HG03432 (cell line): ENCODE results near the gene PDK3.

Source experiments
- ATAC-seq: cut with Tn5 transposase; IDR thresholded peaks from one replicate; pipeline ENCODE4 v1.9.1; 2021; ENCODE audit warnings: mild to moderate bottlenecking, moderate library complexity; ENCODE audit not compliant: unreplicated experiment

Gene PDK3

DNA sequence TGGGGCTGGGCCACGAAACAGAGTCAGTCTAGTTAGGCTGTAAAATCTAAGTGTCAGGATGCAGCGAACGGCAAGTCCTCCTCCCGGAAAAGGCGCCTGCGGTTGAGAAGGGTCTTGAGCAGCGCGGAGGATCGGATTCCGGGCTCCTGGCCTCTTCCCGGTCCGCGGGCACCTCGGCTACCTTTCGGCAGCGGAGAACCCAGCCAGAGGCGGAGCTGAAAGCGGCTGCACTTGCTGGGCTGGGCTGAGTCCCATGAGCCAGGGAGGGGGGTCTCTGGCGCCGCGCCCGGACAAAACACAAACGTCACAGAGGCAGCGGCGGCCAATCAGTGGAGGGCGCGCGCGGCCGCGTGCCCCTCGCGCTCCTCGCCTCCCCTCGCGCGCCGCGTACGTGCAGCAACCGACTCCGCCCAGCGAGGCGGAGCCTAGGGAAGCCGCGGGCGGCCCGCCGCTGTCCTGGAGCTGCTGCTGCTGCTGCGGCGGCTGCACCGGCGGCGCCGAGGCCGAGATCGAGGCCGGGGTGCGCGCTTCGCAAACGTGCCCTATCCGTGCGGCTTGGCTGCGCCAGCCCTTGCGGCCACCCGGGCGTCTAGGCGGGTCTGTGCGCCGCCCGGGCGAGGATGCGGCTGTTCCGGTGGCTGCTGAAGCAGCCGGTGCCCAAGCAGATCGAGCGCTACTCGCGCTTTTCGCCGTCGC lies at the start of gene PDK3:
PDK3 (plus strand) TSS at position 451 of the 696 bp plus-strand sequence; CDS start at position 621, 170 bp downstream.
- peak; percentile 98 for ATAC-seq

DNA sequence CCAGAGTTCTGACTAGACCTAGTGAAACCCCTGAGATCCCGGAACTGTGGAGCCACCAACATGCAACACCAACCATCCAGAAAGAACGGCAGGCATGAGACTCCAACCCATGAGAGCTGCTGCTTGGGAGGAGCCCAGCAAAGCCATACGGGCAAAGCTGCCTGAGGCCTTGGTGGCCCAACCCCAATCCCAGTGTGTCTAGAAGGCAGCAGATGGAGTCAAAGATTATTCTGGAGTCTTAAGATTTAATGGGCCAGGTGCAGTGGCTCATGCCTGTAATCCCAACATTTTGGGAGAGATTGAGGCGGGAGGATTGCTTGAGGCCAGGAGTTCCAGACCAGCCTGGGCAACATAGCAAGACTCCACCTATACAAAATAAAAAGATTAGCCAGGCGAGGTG lies 49.2 kb upstream of the PDK3 start:
- no peak for ATAC-seq

DNA sequence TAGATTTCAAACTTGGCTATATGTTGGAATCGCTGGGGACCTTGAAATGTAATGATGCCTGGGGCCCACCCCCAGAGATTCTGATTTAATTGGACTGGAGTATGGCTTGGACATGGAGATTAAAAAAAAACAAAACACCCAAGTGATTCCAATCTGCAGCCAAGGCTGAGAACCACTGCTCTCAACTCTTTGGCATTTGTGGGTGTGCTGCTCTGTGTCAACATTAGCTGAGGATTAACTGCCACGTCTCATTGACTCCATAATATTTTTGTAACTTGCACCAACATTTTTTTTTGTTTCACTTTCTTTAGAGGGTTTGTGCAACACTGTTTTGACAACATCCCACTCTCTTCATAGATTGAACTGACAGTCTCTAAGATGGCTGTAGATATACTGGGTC lies 41.1 kb upstream of the PDK3 start:
- ATAC-seq, result no peak

DNA sequence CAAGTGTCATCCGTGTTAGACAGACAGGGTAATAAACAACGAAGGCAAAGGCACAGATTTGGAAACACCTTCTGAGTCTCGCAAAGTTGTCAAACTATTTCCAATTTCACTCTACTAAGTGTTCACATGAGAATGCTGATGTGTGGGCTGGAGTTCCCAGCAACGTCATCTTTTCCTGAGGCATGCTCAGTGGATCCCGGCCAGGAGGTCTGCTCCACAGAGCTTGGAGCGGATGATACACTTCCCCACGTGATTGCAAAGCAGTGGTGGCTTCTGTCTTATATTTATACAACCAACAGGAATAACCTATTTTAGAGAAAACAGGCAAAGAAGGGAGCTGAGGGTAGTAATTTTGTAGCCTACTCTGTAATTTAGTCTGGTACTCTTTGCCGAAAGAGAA lies 40.1 kb upstream of the PDK3 start:
- no peak for ATAC-seq

DNA sequence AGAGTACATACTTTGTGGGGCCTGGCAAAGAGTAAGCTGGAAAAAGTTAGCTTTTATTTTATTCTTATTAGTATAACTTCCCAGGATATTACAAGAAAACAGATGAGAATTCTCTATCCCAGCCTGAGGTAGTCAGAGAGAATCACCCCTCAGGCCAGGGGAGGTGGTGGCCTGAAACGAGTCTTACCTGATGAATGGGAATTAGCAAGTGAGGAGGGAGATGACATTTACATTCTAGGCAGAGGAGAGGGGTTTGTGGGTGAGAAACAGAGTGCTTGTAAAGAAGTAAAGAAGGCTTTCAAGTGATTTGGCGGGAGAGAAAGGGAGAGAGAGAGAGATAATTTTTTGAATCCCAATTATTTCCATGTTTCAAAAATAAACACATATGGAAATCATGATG lies 39.3 kb upstream of the PDK3 start:
- no peak for ATAC-seq

DNA sequence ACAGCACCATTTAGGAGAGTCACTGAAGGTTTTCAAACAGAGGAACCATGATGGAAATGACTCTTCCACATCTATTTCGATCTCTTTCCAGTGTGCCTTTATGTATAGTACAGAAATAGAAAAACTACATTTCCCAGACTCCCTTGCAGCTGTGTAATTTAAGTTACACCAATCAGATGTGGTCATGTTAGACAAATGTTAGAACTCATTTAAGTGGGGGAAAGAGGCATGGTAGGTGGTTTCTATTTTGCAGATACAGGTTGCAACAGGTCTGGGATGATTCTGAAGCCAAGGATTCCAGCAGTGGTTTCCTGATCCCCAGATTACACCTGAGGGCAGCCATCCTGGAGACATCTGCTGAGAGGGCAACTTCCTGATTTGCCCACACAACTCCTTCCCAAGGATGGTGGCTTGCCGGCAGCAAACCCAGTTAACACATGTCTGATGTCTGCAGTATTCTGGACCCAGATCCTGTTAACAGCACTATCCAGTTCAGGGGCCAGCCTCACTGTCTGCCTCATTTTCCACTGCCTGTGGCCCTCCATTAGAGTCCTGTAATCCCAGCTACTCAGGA lies 38.7 kb upstream of the PDK3 start:
- no peak for ATAC-seq

DNA sequence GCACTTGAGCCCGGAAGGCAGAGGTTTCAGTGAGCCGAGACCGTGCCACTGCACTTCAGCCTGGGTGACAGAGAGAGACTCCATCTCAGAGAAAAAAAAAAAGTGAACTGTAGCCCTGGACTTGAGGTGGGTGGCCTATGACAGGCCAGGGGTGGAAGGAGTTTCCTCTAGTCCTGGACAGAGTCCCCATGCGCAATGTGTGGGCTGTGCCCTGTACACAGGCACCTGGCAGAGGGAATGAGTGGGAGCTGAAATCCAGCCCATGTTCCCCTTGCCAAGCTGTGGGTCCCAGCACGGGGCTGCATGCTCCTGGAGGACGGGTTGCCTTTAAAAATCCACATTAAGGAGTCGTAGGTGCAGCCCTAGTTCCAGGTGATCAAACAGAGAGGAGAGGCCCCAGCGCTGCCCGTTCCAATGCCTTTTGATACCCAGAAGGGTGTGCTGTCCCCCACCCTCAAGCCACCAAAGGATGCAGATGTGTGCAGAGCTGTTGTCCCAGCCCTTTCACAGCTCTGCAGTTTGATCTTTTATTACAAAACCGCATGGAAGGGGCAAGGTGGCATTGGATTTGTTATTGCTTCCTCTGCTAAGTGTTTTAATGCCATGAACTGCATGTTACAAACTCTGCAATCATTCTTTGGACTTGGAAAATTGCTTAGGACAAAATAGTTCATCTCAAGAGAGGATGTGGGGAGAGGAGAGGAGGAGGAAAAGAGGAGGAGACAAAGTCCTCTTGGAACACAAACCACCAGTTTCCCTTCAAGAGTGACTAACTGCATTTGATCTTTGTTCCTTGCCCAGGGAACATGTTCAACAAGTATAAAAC lies 38.0 kb upstream of the PDK3 start:
- no peak for ATAC-seq

DNA sequence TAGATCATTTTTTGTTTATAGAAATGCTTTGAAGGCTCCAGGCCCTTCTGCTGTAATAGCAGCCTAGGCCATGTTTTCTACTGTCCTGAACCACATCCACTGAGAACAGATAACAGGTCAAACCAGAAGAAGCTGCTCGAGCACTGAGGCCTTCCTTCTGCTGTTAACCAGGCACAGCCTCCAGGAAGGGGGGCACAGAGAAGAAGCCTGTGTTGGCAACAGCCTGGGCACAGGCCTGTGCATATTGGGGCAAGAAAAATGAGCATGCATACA lies 37.4 kb upstream of the PDK3 start:
- no peak for ATAC-seq

DNA sequence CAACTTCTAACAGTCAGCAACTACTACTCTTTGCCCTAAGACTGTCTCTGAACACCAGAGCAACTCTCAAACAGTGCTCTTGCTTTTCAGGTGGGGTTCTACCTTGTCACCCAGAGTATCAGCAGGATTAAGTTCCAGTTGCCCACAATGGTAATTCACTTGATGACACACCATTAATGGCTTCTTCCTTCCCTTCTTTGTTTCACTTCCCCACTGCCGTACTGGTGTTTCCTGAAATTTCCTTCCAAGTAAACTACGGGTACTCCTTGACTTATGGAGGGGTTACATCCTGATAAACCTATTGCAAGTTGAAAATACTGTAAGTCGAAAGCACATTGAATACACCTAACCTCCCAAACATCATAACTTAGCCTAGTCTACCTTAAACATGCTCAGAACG lies 36.6 kb upstream of the PDK3 start:
- no peak for ATAC-seq

DNA sequence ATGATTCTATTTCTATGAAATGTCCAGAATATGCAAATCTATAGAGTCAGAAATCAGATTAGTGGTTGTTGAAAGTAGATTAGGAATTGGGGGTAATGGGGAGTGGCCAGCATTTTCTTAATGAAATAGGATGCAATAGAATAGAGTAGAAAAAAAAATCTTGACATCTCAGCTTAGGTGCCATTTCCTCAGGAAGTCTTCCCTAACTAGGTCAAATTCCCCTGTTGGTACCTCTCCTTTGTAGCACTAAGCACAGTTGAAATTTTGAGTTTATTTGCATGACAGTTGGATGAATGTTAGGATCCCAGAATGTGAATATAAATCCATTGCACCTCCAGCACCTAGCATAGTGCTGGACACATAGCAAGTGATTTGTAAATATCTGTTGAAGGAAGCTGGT lies 30.0 kb upstream of the PDK3 start:
- ATAC-seq, result no peak

DNA sequence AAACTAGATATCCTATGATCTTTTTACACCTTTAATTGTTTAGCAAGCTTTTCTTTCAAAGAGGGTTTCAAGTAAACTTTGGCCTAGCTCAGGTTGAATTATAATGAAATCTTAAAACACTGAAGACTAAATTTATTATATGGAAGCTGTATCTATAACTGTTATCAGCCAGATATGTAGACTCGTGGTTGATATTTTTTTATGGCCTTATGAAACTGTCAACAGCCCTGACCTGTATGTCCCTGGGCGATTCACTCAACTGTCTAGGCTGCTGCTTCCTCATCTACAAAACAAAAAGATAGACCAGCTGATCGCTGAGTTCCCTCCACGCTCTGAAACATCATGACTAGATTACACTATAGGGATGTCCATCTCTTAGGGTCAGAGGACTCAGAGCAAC lies 21.2 kb upstream of the PDK3 start:
- ATAC-seq, result no peak

DNA sequence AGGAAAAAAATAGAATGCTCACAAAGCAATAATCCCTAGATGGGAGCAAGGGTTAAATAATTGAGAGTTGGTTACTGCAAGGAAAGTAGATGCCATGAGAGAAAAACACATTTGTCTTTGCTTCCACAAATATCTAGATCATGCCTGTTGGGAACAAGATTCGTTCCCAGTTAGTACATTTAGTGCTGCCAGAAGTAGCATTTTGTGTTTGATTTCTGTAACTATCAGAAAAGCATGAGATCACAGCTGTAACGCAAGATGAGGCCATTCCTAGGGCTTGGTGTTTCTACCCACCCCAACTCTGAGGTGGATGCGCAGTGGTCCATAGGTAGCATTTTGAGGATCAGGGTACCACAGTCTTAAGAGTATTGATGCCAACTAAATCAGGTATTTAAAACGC lies 20.4 kb upstream of the PDK3 start:
- no peak for ATAC-seq

DNA sequence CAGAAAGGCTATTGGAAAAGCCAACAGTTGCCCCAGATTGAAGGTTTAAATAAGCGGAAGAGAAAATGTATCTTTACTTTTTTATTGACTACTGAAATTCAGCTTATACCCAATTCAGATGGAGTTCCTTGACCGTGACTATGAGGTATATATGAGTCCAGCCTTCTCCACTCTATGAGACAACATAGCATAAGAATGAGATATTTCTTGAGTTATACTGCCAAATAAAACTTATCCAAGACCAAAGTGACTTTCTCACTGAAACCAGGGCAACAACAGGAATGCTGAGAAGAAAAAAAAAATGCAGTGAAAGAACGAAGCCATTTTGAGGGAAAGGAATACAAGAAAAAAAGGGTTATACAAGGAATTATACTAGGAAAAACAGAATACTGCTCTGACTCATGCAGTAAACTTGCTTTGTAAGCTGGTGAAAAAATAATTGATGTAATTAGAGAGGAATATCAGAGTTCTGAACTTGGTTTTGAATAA lies 16.3 kb upstream of the PDK3 start:
- no peak for ATAC-seq

DNA sequence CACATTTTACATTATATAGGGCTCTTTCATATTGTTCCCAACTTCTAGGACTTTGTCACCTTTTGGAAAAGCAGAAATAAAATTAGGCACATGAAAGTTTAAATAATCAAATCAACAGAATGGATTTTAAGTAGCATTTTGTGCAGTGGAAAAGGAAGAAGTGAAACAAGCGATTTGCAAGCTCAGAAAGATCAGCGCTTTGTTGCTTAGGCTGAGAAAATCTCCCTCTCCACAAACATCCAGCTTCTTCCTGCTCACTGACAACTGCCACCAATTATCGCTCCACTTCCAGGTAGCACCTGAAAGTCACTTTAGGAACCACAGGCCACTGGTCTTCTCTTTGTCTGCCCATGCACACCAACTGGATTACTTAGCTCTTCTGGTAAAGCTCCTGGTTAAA lies 2.0 kb upstream of the PDK3 start:
- ATAC-seq, result no peak

DNA sequence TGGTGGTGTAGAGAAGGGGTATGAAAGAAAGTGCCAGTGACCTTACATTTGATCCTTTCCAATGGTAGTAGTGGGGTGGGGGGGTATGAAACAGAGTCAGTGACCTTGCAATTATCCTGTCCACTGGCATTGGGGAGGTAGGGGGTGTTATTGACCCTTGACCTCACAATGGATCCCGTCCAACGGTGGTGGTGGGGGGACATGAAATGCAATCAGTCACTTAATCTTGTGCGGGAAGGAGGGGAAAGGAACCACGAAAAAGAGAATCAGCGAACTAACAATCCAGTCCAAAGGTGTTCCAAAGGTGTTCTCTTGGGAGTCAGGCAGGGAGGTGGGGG lies 619 bp upstream of the PDK3 start:
- no peak for ATAC-seq

DNA sequence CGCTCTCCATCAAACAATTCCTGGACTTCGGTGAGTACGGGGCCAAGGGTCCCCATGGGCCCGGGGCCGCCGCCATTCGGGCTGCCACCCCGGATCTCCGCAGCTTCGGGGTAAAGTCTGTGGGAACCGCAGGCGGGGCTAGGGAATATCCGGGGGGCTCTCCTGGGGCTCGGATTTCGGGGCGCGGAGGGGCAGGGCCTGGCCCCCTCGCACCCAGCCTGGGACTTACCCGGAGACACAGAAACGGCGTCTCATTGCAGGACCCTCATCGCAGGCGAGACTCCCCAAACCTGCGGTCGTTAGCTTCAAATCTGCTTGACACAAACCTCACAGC lies 413 bp downstream of the PDK3 start:
- ATAC-seq, result peak; percentile 13

DNA sequence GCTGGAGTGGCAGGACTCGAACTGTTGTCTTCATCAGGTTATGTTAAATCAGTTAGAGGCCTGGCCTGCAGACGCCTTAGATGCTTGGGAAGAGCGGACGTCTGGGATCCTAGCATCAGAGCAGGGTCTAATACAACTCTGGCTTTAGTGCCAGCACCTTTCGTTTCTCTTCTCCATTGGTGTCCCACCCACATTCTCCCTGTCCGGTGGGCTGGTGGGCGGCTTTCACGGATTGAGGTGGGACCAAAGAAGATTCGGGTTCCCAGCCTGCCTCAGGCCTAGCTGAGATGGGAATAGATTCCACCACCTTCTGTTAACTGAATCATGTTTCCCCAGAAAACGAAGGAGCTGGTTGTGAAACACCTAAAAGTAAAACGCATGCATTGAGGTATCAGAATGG lies 939 bp downstream of the PDK3 start:
- no peak for ATAC-seq

DNA sequence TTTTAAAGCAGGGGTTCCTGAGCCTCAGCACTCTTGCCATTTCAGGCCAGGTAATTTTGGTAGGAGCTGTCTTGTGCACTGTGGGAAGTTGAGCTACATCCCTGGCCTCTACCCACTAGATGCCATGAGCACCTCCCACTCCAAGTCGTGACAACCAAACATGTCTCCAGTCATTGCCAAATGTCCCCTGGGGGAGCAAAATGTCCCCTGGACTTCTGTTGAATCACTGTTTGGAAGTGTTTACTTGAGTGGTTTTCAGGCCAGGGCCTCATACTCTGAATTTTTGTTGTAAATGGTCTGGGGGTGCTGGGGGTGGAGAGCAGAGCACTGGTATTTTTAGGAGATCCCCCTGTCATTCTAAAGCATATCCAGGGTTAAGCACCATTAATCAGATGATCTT lies 3.2 kb downstream of the PDK3 start:
- ATAC-seq, result no peak

DNA sequence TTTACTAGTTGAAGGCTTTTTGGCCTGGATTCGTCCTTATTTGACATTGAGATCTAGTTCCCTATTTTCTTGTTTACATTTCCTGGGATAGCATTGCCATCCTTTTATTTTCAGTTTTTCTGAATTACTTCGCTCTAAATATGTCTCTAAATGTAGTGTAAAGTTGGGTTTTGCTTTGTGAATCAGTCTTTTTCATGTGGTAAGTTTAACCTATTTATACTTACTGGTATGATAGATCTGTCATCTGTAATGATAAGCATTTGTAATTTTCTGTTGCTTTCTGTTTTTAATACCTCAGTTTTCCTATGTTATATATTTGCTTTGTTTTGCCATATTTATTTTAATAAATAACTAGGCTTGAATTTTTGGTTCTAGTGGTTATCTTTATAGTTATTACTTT lies 6.7 kb downstream of the PDK3 start:
- no peak for ATAC-seq

DNA sequence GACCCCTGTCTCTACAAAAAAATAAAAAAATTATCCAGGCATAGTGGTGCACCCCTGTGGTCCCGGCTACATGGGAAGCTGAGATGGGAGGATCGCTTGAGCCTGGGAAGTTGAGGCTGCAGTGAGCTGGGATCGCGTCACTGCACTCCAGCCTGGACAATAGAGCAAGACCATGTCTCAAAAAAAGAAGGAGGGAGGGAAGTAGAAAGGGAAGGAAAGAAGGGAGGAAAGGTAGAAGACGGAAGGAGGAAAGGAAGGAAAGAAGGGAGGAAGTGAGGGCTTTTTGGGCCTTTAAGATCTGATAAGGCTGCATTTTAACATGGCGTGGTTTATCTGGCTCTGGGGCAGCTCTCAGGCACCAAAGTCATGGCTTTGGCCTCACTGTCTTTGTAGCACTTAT lies 10.4 kb downstream of the PDK3 start:
- ATAC-seq, result no peak

DNA sequence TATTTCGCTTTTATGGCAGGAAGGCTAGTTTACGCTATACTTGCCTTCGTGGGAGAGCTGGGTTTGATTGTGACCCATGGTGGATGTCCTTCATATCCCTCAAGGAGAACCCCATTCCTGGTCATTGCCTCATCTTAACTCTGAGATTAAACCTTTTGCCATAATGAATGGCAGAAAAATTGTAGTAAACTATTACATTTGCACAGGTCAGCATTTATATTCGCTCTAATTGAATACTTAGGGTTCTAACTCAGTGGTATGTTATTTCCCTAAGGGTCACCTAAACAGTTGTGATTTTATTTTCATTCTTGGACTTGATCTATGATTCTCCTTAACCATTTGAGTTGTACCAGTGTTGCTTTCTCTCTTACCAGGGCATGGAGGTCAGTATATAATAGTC lies 13.4 kb downstream of the PDK3 start:
- no peak for ATAC-seq

DNA sequence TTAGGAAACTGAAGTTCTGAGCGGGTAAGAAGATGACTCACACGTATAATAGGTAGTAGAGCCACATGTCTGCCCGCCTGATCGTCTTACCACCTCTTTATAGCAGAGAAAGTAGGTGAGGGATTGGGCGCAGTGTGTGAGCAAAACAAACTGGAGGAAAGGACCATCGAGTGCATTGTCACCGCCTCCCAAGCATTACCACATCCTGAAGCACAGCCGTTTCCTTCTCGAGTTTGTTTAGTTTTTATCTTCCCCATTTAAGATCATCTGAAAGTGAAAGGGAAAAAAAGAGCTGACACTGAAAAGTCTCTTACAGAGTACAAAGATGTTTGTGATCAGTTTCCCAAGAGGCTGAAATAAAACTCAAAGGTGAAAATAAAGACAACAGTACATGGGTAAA lies 14.8 kb downstream of the PDK3 start:
- ATAC-seq, result peak; percentile 96
